NCI-H2029 (cell line): ENCODE results near the gene FNDC11.
"Not testable (repeated sequence)": the region's sequence is repeated elsewhere in the genome, so short reads cannot be mapped to it uniquely, and the experiment has no call there.

Experiments used
- DNase-seq: peaks from one replicate; lab custom pipeline; 2025; lab: John Stamatoyannopoulos, UW

FNDC11 gene

DNA sequence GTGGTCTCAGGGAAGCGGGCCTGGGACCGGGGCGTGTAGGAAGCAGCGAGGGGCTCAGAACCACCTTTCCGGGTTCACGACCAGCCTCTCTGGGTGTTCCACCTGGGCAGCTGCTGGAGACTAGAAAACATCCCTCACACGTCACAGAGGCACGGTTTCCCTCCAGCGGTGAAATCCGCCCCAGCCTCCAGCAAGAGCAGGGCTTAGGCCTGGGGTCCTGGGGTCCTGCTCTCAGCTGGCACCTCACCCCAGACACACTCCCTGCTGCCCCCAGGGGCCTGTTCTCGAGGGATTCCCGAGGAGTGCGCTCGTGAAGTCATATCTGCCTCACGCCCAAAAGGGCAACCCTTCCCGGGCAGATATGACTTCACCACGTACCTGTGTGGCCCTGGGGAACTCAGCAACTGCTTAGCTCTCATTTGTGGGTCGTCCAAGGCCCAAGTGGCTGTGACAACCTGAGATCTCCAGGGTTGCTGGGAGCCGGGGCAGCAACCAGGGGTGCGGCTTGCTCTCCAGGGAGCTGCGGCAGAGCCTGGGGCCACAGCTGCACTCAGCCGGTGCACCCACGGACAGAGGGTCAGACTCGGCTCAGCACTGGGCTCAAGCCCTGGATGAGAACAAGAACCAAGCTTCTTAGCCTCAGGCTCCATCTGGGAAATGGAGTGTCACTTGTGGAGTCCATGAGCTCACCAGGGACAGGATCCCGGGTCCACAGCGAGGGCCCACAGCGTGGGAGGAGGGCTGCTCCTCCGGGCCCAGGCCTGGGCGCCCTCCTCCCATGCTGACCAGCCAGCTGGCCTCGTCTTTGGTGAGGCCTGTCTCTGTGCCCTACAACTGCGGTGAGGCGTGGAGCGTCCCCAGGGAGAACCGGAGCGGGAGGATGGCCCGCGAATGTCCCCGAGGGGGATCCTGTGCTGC, 661 bp downstream of the FNDC11 start:
- DNase-seq: no peak

DNA sequence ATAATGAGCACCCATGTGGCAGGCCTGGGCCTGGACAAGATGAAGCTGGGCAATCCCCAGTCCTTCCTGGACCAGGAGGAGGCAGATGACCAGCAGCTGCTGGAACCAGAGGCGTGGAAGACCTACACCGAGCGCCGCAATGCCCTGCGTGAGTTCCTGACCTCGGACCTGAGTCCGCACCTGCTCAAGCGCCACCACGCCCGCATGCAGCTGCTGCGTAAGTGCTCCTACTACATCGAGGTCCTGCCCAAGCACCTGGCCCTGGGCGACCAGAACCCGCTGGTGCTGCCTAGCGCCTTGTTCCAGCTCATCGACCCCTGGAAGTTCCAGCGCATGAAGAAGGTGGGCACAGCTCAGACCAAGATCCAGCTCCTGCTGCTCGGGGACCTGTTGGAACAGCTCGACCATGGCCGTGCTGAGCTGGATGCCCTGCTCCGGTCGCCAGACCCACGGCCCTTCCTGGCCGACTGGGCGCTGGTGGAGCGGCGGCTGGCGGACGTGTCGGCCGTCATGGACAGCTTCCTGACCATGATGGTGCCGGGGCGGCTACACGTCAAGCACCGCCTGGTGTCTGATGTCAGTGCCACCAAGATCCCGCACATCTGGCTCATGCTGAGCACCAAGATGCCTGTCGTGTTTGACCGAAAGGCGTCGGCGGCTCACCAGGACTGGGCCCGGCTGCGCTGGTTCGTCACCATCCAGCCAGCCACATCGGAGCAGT, 1.9 kb downstream of the FNDC11 start:
- DNase-seq: no peak

DNA sequence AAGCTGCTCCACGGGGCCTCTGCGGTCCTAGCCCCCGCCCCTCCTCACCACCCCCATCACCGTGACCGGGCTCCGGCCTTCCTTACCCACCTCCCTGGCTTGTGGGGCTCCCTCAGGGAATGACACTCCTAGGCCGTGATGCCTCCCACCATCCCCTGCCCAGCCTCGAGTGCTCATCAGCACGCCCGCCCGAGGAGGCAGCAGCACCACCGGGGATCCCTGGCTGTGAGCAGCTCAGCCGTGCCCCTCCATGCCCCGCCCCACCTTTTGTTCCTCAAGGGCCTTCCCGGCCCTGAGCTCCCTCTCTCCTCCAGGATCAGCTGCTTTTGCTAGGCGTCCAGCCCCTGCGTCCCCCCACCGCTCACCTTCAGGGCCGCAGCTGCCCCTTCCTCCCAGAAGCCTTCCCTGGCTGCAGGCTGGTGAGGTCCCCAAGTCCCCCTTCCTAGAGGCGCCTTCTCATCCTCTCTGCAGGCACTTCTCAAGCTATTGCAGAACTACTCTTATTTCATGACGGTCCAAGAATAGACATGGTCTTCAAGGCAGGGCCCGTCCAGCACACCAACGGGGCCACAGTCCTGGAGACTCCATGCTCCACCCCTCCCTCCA, 3.0 kb downstream of the FNDC11 start:
- no peak for DNase-seq

DNA sequence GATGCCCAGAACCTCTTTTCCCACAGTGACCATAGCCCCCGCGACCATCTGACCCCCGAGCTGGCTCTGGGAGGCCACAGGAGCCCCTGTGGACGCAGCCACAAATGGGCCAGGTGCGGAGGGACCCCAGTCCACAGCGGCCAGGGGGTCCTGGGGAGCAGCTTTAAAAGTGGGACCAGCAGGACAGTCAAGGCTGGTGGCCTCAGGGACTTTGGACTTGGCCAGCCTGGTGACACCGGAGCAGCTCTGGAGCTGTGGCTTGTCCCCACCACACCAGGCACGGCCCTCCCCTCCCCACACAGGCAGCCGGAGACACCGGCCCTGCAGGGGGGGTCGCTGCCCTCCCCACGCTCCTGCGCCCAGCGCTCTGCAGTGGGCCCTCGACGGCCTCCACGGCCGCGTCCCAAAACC, 3.5 kb downstream of the FNDC11 start:
- DNase-seq: no peak

DNA sequence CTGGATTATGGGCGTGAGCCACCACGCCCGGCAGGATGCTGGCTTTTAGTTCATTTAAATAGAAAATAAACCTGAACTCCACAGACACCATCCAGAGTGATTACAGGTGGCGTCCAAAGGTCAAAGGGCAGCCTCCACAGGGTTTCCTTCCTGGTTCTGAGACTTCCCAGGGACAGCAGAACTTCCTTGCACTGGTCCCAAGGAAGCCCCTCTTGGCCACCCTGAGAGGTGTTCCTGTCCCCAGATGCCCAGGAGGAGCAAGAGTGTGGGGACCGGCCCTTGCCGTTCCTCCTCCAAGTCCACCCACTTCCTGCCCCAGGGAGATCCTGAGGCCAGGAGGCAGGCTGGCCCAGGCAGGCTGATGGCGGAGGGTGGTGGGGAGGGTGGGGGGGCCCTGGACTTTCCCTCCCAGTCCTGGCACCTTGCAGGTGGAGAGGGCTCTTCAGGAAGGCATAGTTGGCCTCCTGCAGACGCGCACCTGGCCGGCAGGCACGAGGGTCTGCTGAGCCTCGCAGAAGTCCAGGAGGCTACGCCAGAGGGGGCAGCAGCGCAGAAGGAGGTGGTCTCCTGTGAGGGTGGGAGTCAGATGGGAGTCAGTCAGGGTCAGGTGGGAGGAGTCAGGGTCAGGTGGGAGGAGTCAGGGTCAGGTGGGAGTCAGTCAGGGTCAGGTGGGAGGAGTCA, 5.0 kb downstream of the FNDC11 start:
- no peak for DNase-seq

DNA sequence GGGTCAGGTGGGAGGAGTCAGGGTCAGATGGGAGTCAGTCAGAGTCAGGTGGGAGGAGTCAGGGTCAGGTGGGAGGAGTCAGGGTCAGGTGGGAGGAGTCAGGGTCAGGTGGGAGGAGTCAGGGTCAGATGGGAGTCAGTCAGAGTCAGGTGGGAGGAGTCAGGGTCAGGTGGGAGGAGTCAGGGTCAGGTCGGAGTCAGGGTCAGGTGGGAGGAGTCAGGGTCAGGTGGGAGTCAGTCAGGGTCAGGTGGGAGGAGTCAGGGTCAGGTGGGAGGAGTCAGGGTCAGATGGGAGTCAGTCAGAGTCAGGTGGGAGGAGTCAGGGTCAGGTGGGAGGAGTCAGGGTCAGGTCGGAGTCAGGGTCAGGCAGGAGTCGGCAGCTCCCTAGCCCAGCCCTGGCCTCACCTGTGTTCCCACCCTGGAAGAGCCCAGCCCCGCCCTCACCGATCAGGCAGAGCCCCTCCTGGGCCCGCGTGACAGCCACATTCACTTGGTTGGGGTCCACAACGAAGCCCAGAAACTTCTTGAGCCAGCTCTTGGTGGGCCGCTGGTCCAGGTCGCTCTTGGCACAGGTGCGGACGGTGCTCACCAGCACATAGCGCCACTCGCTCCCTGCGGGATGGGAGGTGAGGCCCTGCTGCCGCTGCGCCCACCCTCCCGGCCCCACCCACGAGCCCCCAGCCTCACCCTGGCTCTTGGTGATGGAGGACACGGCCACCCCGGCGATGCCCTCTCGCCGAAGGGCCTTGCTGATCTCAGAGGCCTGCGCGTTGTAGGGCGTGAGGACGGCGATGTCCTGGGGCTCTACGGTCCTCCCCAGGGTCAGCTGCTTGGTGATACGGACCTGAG, 5.8 kb downstream of the FNDC11 start:
- not testable (repeated sequence) for DNase-seq

DNA sequence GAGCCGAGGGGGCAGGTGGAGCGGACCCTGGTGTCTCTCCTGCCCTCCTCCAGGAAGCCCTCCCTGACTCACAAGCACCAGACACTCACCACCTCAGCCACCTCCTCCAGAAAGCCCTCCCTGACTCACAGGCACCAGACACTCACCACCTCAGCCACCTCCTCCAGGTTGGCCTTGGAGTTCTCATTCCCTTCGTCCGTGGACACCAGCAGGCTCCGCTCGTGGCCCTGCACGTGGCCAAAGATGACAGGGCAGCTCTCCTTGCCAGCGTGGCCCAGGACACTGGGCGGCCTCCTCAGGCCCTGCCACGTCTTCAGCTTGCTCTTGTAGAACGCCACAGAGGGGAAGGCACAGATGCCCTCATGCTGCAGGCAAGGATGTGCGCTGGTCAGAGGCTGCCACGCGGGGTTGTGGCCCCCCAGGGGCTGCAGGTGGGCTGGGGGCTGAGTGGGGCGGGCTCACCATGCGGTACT, 6.4 kb downstream of the FNDC11 start:
- no peak for DNase-seq

DNA sequence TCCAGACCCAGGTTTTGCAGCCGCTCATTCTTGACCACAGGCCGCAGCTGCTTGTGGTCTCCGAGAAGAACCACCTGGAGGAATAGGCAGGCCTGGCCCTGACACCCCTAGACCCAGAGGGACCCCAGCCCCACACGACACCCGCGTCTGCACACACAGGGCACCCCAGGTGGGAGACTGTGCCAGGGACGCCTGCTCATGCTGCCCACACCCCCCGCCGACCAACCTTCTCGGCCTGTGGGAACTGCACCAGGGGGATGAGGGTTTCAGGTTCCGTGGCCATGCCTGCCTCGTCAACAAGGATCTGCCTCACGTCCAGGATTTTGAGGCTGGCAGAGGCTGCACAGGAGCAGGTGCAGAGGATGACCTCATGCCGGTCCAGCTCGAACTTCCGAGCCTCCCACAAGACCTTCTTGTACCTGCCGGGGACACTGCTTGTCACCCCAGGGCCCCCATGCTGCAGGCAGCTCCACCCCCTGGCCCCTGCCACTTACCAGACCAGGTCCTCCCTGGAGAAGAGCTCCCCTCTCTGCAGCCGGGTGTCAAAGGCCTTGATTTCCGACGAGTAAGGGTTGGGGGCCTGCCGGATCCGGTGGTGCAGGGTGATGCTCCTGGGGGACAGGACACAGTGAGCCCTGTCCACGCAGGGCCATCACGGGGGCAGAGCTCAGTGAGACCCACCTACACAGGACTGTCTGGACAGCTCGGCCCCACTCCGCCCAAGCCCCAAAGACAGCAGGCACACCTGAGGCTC, 7.1 kb downstream of the FNDC11 start:
- no peak for DNase-seq

DNA sequence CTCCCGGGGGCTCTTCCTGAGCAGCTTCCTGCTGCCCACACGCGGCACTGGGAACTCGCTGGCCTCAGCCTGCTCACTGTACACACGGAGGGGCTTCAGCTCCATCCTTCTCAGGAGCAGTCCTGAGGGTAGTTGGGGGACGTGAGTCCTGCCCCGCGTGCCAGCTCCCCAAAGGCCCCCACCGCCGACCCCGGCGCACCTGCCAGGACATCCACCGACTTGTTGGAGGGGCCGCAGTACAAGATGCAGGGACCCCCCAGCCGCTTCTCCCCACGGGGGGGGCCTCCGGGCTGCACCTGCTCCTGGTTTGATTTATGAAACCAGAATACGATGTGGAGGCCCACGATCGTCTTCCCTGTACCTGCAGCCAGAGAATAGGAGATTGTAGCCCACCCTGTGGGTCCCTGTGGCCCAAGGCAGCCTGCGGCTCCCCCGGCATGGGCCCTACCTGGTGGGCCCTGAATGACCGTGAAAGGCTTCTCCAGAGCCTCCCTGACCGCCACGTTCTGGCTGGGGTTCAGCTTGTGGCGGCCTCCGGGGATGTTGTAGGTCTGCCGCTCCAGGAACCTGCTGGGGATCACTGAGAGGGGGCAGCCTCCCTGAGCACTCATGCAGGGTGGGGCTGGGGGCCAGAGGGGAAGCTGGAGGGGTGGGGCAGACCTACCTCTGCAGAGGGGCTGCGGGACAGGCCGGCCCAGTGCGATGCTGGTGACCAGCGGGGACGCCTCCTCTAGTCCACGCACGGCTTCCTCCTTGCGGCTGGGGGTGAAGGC, 7.9 kb downstream of the FNDC11 start:
- no peak for DNase-seq

DNA sequence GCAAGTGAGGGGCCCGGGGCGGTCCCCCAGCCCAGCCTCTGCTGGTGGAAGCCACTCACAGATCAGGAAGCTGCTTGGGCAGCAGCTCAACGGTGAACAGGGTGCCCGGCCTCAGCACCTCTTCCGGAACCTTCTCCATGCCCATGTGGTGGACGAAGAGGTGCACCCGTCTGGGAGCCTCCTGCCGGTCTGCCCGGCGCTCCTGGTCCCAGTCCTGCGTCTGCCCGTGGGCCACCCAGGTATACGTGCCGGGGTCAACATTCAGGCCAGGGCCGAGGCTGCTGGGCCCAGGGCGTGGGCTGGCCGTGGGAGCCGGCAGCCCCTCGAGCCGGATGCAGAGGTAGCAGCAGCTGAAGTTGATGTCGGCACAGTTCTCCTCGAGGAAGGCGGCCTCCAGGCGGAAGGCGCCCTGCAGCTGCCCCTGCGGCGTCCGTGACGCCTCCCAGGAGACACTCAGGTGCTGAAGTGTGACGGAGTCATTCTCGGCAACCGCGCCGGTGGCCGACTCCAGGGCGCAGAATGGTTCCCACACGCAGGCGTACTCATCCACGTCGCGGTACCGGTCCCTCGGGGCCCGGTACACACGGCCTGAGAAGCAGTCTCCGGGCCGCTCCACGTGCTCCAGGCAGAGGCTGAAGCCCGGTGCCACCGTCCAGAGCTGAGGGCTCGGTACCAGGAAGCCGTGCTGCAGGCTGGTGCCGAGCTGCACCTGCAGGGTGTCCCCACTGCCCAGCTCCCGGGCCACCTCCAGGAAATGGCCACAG, 8.7 kb downstream of the FNDC11 start:
- DNase-seq: no peak

DNA sequence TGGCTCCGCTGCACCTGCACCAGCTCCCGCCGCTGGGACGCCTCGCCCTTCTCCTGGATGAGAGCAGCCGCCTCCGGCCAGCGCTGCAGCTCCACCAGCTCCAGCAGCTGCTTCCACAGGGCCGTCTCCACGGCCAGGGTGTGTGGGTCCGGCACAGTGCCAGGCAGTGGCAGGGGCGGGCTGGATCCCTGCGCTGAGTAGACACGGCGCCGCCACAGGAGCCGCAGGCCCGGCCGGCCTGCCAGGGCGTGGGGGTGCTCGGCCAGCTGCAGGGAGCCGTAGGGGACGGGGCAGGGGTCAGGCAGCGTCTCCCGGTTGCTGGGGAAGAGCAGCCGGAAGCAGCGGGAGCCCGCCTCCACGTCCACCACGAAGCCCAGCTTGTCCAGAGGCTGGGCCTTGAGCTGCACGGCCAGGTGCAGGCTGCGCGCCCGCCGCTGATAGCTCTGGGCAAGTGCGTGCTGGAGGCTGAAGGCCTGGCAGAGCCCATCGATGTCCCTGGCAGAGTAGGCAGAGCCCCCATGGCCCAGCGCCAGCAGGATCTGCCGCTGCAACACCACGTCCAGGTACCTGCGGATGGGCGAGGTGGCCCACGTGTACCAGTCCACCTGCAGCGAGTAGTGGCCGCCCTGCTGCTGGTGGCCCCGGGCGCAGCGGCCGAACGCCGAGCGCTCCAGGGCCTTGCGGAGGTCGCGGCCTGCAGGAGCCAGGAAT, 9.4 kb downstream of the FNDC11 start:
- DNase-seq: no peak

DNA sequence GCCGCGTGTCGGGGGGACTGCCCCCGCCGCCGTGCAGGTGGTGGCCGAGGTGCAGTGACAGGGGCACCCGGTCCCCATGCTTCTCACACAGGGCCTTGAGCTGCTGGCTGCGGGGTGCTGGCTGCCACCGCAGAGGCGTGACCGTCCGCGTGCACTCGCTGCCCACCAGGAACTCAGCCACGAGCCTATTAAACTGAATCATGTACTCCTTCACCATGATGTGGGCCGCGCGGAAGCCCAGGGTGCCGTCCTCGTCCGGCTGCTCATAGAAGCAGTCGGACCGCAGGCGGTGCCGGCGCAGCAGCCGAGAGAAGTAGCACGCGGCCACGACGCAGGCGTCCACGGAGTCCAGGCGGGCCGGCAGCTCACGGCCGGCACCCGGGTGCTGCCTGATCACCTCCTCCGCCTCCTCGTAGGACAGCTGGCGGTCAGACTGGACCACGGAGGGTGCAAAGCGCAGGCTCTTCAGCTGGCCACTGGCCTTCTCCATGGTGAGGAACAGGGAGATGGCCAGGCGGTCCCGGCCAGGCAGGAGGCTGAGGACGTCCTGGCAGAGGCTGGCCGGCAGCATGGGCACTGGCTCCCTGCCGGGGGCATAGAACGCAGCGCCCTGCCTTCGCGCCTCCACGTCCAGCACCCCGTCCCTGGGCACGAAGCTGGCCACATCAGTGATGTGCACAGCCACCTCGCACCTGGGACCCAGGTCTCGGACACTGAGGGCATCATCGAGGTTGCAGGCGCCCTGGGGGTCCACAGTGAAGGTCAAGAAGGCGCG, 10.3 kb downstream of the FNDC11 start:
- no peak for DNase-seq

DNA sequence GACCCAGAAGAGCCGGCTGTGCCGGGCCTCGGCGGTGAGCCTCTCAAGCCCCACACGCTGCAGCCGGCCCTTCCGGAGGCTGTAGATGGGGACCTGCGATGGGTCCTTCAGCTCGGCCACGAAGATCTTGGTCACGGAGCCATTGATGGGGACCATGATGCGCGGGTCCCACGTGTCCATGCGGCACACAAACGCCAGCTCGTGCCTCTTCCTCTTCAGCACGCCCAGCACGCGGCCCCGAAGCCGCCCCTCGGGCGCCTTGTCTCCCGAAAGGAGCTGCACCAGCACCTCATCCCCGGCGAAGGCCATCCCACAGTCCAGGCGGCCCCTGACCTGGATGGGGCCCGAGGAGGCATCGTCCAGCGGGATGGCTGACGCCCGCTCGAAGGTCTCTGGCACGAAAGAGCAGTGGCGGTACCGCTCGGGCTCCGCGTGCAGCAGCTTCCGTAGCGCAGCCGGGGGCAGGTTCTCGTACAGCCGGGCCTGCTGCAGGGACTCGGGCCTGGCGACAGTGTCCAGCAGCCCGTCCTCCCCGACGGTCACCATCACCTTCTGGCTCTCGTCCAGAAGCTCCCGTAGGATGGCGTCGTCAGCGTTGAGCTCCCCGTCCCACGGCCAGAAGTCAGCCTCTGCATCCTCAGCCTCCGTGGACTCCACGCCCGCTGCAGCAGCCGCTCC, 11.2 kb downstream of the FNDC11 start:
- no peak for DNase-seq

DNA sequence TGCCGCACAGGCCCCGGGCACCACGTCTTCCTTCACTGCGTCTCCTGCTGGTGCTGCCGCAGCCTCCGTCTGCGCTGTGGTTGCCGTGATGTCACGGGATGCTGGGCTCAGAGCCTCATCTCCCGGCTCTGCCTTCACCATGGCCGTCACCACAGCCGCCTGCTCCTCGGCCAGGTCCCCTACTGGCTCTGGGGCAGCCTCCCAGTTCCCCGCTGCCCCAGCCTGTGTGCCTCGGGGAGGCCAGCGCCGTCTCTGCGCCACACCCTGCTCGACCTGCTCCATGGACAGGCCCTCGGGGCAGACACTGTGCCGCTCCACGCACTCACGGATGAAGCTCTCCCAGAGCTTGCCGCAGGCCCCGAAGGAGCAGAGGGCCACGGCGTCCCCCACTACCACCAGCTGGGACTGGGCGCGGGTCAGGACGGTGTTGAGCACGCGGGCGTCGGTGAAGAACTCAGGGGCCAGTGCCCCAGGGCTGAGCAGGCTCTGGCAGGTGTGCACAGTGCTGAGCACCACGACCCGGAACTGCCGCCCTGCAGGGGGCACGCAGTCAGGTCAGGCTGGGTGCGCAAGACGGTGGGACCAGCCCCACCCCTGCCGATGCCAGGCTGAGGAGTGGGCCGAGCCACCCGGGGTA, 11.9 kb downstream of the FNDC11 start:
- no peak for DNase-seq

DNA sequence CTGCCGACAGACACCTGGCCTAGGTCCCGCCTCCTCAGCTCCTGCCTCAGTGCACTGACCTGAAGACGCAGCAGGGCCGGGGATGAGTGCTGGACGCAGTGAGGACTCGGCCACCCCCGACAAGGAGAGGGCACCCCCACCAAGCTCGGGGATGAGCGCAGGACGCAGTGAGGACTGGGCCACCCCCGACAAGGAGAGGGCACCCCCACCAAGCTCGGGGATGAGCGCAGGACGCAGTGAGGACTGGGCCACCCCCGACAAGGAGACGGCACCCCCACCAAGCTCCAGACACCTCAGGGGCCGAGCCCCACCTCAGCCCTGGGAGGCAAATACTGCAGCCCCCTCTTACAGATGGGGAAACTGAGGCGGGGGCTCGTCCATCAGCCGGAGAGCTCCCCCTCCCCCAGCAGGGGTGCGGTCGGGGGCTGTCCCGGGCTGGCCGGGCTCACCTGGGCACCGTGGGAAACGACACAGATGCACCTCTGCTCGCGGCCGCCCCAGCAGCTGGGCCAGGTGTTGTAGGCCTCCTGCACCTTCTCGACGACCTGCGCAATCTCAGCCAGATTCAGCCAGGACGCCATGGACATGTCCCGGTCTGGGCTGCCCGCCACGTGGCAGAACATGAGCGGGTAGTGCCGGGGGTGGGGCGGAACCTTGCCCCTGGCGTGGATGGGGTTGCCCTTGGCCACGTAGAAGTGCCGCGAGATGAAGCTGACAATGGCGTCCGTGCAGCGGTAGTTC, 12.6 kb downstream of the FNDC11 start:
- no peak for DNase-seq

DNA sequence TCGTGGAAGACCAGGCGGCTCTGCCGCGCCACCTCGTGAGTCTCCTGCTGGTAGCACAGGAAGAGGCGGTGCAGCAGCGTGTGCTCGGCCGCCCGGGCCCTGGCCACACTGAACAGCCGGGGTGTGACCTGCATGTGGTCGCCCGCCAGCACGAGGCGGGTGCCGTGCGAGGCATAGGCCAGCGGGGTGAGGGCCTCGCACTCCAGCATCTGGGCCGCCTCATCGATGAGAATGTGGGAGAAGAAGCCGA, 13.1 kb downstream of the FNDC11 start:
- DNase-seq: no peak
